Myometrial cell (primary cell): ENCODE measurements around the gene B4GALT7. TPM values are rescaled to one million over a fixed set of nuclear protein-coding genes. Genes with fewer than 3 reads are reported as not detected.

ENCODE experiments used
- total RNA-seq: library from RNA; depleted of rRNA; stranded (reverse); fragments of >200 nt; gene quantifications from 2 replicates; pipeline ENCODE4 v1.2.3, GENCODE V29; 2015

The B4GALT7 gene, protein sequence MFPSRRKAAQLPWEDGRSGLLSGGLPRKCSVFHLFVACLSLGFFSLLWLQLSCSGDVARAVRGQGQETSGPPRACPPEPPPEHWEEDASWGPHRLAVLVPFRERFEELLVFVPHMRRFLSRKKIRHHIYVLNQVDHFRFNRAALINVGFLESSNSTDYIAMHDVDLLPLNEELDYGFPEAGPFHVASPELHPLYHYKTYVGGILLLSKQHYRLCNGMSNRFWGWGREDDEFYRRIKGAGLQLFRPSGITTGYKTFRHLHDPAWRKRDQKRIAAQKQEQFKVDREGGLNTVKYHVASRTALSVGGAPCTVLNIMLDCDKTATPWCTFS
- 60.8 and 61.0 TPM in 2 replicates for total RNA-seq

DNA sequence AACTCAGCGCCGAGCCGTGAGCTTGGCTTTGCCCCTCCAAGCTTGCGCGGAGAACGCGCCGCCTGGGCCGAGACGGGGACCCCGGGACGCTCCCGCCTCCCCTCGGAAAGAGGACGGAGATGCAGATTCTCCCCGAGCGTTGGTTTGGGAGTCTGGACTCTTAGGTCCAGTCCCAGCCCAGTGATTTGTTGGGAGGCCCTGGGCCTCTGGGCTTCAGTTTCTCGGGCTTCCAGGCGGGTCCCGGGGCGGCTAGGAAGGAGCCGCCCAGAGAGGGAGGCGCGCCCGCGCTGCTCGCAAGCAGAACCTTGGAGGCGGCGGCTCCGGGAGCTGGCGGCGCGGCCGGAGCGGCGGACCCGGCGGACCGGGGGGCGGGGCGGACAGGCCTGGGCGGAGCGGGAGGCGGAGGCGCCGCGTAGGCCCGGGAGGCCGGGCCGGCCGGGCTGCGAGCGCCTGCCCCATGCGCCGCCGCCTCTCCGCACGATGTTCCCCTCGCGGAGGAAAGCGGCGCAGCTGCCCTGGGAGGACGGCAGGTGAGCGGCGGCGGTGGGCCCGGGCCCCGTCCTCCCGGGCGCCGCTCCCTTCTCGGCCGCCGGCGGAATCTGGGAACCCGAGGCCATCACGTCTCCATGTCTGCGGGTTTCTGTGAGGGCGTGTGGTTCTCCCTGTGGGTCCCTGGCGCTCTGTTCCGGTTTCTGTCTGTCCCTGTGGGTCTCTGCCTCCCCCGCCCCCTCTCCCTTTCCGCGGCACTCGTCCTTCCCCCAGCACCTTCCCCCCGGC is at the start of gene B4GALT7:
B4GALT7 (plus strand) TSS at position 402 of the 777 bp plus-strand sequence; CDS start at position 481, 79 bp downstream.

DNA sequence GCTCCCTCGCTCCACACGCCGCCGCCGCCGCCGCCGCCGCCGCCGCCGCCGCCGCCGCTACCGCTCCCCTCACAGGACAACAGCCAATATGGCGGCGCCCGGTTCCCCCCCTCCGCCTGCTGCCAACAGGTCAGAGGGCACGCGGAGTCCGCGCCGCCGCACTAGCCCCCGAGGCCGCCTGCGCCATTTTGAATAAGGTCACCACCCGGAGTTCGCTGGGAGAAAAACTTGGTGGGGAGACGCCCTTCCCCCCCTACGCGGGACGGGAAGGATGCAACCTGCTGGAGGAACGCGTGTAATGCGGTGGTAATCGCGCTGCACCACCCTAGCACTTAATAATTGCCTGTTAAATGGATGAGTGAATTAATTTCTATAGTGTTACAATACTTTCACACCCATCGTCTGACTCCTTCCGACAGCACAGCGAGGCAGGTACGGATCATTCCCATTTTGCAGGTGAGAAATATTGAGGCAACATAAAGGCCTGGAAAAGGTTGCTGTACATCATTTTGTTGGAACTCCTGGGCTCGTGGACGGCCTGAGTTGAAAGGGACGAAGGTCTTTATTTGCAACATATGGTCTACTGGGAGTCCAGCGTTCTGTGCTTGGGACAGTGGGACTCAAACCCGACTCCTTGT is 45.3 kb upstream of the B4GALT7 start, which contains the start of gene FAM193B:
FAM193B (minus strand) TSS at position 90 of the 638 bp plus-strand sequence. CDS start 105 bp downstream, outside the sequence.

DNA sequence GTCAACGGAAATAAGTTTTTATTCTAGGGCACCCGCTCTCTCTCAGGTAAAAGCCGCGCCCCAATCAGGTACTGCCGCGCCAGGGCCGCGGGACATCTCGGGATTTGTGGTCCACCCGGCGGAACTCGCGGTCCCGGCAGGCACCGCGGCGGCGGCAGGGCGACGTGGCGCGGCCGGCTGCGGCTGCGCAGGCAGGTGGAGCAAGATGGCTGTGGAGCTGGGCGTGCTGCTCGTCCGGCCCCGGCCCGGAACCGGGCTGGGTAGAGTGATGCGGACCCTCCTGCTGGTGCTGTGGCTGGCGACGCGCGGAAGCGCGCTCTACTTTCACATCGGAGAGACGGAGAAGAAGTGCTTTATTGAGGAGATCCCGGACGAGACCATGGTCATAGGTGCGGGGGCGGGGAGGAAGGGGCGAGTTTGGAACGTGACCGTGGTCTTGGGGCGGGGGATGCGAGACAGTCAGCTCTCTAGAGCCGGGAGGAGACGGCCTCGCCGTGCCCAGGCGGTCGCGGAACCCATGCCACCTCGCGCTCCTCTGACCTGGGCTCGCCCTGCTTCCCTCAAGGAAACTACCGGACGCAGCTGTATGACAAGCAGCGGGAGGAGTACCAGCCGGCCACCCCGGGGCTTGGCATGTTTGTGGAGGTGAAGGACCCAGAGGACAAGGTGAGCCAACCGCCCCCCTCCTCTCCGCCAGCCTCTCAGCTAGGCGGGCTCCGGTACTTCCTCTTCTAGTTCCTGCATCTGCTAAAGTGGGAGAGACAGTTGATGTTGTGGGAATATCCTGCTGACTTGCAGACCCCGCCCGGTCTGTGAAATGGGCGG is 7.7 kb upstream of the B4GALT7 start, which contains the start of gene TMED9:
TMED9 (plus strand) TSS at position 194 of the 825 bp plus-strand sequence; CDS start at position 206, 12 bp downstream.

Other genes with a start within 250 kb of the B4GALT7 start
- gene LMAN2, start 248.5 kb upstream of the B4GALT7 start, total RNA-seq, result 312 and 382 TPM in 2 replicates
- 4.9 and 15.1 TPM in 2 replicates for gene RGS14, start 242.2 kb upstream of the B4GALT7 start, total RNA-seq
- not detected in 2 replicates for gene SLC34A1, start 215.7 kb upstream of the B4GALT7 start, total RNA-seq
- gene PFN3, start 199.5 kb upstream of the B4GALT7 start, total RNA-seq, result not detected in 2 replicates
- 2.8 TPM in 1 of 2 replicates, not detected in the other for gene F12, start 190.6 kb upstream of the B4GALT7 start, total RNA-seq
- gene GRK6, start 173.5 kb upstream of the B4GALT7 start, total RNA-seq, result 48.4 and 55.9 TPM in 2 replicates
- 19.5 and 30.3 TPM in 2 replicates for gene PRR7, start 153.3 kb upstream of the B4GALT7 start, total RNA-seq
- gene DBN1, start 126.5 kb upstream of the B4GALT7 start, total RNA-seq, result 348 and 392 TPM in 2 replicates
- 237 and 285 TPM in 2 replicates for gene PDLIM7, start 102.5 kb upstream of the B4GALT7 start, total RNA-seq
- gene DOK3, start 90.3 kb upstream of the B4GALT7 start, total RNA-seq, result 1.2 TPM in 1 of 2 replicates, not detected in the other
- gene DDX41, start 83.2 kb upstream of the B4GALT7 start, total RNA-seq, result 94.8 and 97.7 TPM in 2 replicates
- 12.1 and 17.6 TPM in 2 replicates for gene FAM193B, start 45.6 kb upstream of the B4GALT7 start, total RNA-seq
- gene TMED9, start 7.9 kb upstream of the B4GALT7 start, total RNA-seq, result 213 and 273 TPM in 2 replicates
- not detected in 2 replicates for gene FAM153A, start 182.8 kb downstream of the B4GALT7 start, total RNA-seq